OCI-LY1 (cell line): ENCODE measurements around the gene TATDN2.

Experiments
- CTCF ChIP-seq: fragments of 200-600 bp; sonication (generic), shearing (Covaris generic); IDR thresholded peaks from 2 replicates; pipeline ENCODE4 v1.5.1; 2017; ENCODE audit warnings: mild to moderate bottlenecking, antibody characterized with exemption, low read length, moderate library complexity, mixed read lengths
- EZH2 ChIP-seq: fragments of 200-600 bp; sonication (generic), shearing (Covaris generic); IDR thresholded peaks from 2 replicates; pipeline ENCODE4 v1.8.0; 2017; ENCODE audit warnings: borderline replicate concordance, mixed run types, mild to moderate bottlenecking, antibody characterized with exemption, low read length, moderate library complexity, mixed read lengths

GRCh38 chr3:10283638-10284037, 35.4 kb downstream of the TATDN2 start:
- TF ChIP-seq CTCF, result no peak
- TF ChIP-seq EZH2, result no peak
